ENCODE data around the gene FLVCR2. TPM values are rescaled to one million over a fixed set of nuclear protein-coding genes. Genes with fewer than 3 reads are reported as not detected.

The FLVCR2 gene
- total and polyA plus RNA-seq, 2 of the 13 experiments (the other 11 are each of a cell fraction or from before 2014, with no cell fraction given) = 9.9 to 10.5 TPM

DNA sequence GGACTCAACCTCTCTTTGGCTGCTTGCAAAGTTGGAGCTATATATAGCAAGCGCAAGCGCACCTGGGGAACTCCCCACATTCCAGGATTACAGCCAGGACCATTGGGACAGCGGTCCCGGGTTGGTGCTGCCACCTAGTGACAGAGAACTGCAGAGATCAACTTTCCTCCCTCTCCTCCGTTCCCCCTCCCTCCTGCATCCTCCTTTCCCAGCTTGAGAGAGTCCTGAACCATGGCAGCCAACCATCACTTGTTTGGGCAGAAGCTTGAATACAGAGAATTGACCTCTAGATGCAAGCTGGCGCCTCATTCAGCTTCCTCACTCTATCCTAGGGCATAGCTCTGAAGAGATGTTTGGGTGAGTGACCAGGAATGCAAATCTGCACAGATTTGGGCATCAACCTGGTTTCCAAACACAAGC is 17.4 kb upstream of the FLVCR2 start (continued):
- no peak for TF ChIP-seq FIP1L1 (IDR thresholded peaks at IDR 0.05; ENCODE audit: borderline replicate concordance, insufficient read depth, low read depth, low read length)
- no peak for TF ChIP-seq ZNF713 (CRISPR knock-in tag; IDR thresholded peaks at IDR 0.05)
- no peak for TF ChIP-seq SYNCRIP (IDR thresholded peaks at IDR 0.05; ENCODE audit: insufficient read depth, low read depth, low read length)
- TF ChIP-seq SRSF9 (IDR thresholded peaks at IDR 0.05; ENCODE audit: borderline replicate concordance, insufficient read depth, low read depth, low read length, poor library complexity, severe bottlenecking) = no peak
- TF ChIP-seq ZNF33A (CRISPR knock-in tag; IDR thresholded peaks at IDR 0.05; ENCODE audit: borderline replicate concordance) = no peak
- no peak for TF ChIP-seq ZNF530 (CRISPR knock-in tag; IDR thresholded peaks at IDR 0.05; ENCODE audit: low read depth)
- no peak for TF ChIP-seq PAX8 (CRISPR knock-in tag; IDR thresholded peaks at IDR 0.05; ENCODE audit: borderline replicate concordance)
- TF ChIP-seq POLR2AphosphoS5 (IDR thresholded peaks at IDR 0.05; ENCODE audit: low read depth, low read length) = no peak
- TF ChIP-seq, protein P1, sequence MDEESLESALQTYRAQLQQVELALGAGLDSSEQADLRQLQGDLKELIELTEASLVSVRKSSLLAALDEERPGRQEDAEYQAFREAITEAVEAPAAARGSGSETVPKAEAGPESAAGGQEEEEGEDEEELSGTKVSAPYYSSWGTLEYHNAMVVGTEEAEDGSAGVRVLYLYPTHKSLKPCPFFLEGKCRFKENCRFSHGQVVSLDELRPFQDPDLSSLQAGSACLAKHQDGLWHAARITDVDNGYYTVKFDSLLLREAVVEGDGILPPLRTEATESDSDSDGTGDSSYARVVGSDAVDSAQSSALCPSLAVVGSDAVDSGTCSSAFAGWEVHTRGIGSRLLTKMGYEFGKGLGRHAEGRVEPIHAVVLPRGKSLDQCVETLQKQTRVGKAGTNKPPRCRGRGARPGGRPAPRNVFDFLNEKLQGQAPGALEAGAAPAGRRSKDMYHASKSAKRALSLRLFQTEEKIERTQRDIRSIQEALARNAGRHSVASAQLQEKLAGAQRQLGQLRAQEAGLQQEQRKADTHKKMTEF (CRISPR knock-in tag; IDR thresholded peaks at IDR 0.05) = no peak
- TF ChIP-seq MEF2D (CRISPR knock-in tag; IDR thresholded peaks at IDR 0.05) = peak; percentile 90
- TF ChIP-seq WIZ (CRISPR knock-in tag; IDR thresholded peaks at IDR 0.05) = no peak
- no peak for TF ChIP-seq ZNF883 (CRISPR knock-in tag; IDR thresholded peaks at IDR 0.05; ENCODE audit: not compliant biosample characterization)
- TF ChIP-seq GABPA (IDR thresholded peaks at IDR 0.05; ENCODE audit: low read depth, low read length) = no peak
- no peak for TF ChIP-seq GABPA (CRISPR knock-in tag; IDR thresholded peaks at IDR 0.05; ENCODE audit: low read depth)
- no peak for TF ChIP-seq MBNL3 (CRISPR knock-in tag; conservative IDR thresholded peaks at IDR 0.05)
- no peak for TF ChIP-seq ZNF224 (CRISPR knock-in tag; IDR thresholded peaks at IDR 0.05)
- peak; percentile 48; the same call in 1 of the 2 replicates for TF ChIP-seq RXRB (CRISPR knock-in tag; IDR thresholded peaks at IDR 0.05; ENCODE audit: borderline replicate concordance)
- TF ChIP-seq ZNF207 (IDR thresholded peaks at IDR 0.05; ENCODE audit: borderline replicate concordance) = no peak
- TF ChIP-seq, protein P2, sequence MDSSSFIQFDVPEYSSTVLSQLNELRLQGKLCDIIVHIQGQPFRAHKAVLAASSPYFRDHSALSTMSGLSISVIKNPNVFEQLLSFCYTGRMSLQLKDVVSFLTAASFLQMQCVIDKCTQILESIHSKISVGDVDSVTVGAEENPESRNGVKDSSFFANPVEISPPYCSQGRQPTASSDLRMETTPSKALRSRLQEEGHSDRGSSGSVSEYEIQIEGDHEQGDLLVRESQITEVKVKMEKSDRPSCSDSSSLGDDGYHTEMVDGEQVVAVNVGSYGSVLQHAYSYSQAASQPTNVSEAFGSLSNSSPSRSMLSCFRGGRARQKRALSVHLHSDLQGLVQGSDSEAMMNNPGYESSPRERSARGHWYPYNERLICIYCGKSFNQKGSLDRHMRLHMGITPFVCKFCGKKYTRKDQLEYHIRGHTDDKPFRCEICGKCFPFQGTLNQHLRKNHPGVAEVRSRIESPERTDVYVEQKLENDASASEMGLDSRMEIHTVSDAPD (CRISPR knock-in tag; IDR thresholded peaks at IDR 0.05) = no peak
- TF ChIP-seq PHF5A (CRISPR knock-in tag; IDR thresholded peaks at IDR 0.05; ENCODE audit: low read depth, unreplicated experiment) = no peak
- TF ChIP-seq NFIB (CRISPR knock-in tag; IDR thresholded peaks at IDR 0.05; ENCODE audit: borderline replicate concordance) = no peak
- TF ChIP-seq, protein P3, sequence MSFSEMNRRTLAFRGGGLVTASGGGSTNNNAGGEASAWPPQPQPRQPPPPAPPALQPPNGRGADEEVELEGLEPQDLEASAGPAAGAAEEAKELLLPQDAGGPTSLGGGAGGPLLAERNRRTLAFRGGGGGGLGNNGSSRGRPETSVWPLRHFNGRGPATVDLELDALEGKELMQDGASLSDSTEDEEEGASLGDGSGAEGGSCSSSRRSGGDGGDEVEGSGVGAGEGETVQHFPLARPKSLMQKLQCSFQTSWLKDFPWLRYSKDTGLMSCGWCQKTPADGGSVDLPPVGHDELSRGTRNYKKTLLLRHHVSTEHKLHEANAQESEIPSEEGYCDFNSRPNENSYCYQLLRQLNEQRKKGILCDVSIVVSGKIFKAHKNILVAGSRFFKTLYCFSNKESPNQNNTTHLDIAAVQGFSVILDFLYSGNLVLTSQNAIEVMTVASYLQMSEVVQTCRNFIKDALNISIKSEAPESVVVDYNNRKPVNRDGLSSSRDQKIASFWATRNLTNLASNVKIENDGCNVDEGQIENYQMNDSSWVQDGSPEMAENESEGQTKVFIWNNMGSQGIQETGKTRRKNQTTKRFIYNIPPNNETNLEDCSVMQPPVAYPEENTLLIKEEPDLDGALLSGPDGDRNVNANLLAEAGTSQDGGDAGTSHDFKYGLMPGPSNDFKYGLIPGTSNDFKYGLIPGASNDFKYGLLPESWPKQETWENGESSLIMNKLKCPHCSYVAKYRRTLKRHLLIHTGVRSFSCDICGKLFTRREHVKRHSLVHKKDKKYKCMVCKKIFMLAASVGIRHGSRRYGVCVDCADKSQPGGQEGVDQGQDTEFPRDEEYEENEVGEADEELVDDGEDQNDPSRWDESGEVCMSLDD (CRISPR knock-in tag; IDR thresholded peaks at IDR 0.05; ENCODE audit: borderline replicate concordance) = no peak
- no peak for TF ChIP-seq U2AF1 (optimal IDR thresholded peaks at IDR 0.05; ENCODE audit: low read depth, low read length)
- no peak for TF ChIP-seq TGIF2 (CRISPR knock-in tag; IDR thresholded peaks at IDR 0.05)
- peak; percentile 54; the same call in 1 of the 2 replicates for TF ChIP-seq KDM2A (CRISPR knock-in tag; IDR thresholded peaks at IDR 0.05; ENCODE audit: borderline replicate concordance, low read depth)
- TF ChIP-seq NCOA2 (CRISPR knock-in tag; IDR thresholded peaks at IDR 0.05) = no peak
- TF ChIP-seq KLF11 (CRISPR knock-in tag; IDR thresholded peaks at IDR 0.05) = no peak
- no peak for TF ChIP-seq XBP1 (CRISPR knock-in tag; IDR thresholded peaks at IDR 0.05)

All from HepG2 (cell line).